ENCODE results near the gene TMEM61. TPM values are rescaled to one million over a fixed set of nuclear protein-coding genes. Genes with fewer than 3 reads are reported as not detected.
"Not testable (repeated sequence)": the region's sequence is repeated elsewhere in the genome, so short reads cannot be mapped to it uniquely, and the experiment has no call there.

The TMEM61 gene
- total RNA-seq, 1 donor = not detected

GRCh38 chr1:55015731-55016620 is 35.5 kb downstream of the TMEM61 start:
- peak; percentile 10 for DNase-seq (ENCODE audit: low read depth)
- TF ChIP-seq, protein P1, sequence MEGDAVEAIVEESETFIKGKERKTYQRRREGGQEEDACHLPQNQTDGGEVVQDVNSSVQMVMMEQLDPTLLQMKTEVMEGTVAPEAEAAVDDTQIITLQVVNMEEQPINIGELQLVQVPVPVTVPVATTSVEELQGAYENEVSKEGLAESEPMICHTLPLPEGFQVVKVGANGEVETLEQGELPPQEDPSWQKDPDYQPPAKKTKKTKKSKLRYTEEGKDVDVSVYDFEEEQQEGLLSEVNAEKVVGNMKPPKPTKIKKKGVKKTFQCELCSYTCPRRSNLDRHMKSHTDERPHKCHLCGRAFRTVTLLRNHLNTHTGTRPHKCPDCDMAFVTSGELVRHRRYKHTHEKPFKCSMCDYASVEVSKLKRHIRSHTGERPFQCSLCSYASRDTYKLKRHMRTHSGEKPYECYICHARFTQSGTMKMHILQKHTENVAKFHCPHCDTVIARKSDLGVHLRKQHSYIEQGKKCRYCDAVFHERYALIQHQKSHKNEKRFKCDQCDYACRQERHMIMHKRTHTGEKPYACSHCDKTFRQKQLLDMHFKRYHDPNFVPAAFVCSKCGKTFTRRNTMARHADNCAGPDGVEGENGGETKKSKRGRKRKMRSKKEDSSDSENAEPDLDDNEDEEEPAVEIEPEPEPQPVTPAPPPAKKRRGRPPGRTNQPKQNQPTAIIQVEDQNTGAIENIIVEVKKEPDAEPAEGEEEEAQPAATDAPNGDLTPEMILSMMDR (IDR thresholded peaks at IDR 0.05; ENCODE audit: insufficient read depth, low read depth, low read length) = no peak

DNA sequence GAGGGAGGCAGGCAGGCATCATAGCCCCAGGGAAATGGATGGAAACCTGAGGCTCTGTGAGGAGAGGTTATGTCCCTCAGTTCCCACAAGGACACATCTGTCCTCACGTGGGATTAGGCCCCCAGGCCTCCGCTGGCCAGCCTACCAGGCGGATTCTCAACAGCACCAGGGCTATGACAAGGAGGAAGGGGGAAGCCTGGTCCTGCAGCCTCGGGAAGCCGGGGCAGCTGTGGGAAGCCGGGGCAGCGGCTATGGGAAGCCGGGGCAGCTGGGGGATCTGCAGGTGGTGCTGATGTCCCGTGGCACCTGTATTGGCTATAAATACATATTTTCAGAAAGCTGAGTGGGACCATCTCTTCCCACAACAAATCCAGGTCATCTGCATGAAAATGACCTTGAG is 38.0 kb downstream of the TMEM61 start:
- TF ChIP-seq, protein P1 (IDR thresholded peaks at IDR 0.05; ENCODE audit: insufficient read depth, low read depth, low read length) = no peak
- no peak for DNase-seq (ENCODE audit: low read depth)
- H3K4me3 ChIP-seq (ENCODE audit: low read depth, low read length) = no peak overlapping the region

More at GRCh38 chr1:55015731-55016620, 35.5 kb downstream of the TMEM61 start:
- no peak overlapping the region for H3K4me3 ChIP-seq (ENCODE audit: low read depth, low read length)

- H3K4me3 ChIP-seq (ENCODE audit: low read depth, low read length) = no peak overlapping the region
- TF ChIP-seq, protein P1 (IDR thresholded peaks at IDR 0.05; ENCODE audit: insufficient read depth, low read depth, low read length) = peak; percentile 91
- peak; percentile 83 for DNase-seq (ENCODE audit: low read depth)
These were observed 41.6 kb downstream of the TMEM61 start for GRCh38 chr1:55021942-55022546.

GRCh38 chr1:55024163-55024562 is 43.7 kb downstream of the TMEM61 start:
- DNase-seq (ENCODE audit: low read depth); H3K4me3 ChIP-seq (ENCODE audit: low read depth, low read length): not testable (repeated sequence)

DNA sequence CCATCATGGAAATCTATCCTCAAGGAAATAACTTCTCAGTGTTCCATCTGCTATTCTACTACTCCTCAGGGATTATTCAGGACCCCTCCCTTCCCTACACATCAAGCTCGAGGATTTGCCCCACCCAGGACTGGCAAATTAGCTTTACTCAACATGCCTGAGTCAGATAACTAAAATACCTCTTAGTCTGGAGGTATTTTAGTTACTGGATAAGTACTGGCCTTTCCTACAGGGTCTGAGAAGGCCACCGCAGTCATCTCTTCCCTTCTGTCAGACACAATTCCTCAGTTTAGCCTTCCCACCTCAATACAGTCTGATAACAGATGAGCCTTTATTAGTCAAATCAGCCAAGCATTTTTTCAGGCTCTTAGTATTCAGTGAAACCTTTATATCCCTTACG is 46.3 kb downstream of the TMEM61 start:
- not testable (repeated sequence) for DNase-seq (ENCODE audit: low read depth); H3K4me3 ChIP-seq (ENCODE audit: low read depth, low read length)

- not testable (repeated sequence) for DNase-seq (ENCODE audit: low read depth)
These were observed 50.7 kb downstream of the TMEM61 start for GRCh38 chr1:55031098-55031497.

DNA sequence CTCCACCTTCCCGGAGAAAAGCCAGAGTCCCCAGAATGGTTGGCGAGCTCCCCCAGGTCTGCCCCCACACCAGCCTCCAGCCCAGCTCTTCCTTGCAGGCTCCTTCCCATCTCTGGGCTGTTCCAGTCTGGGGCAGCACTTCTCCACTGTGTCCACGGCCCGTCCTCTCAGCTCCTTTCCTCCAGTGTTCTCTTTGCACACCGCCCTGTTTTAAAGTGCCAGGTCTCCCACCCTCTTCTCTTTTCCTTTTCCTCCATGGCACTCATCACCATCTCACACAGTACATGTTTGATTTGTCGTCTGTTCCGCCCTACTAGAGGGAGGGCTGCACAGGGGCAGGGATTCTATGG is 52.8 kb downstream of the TMEM61 start:
- no peak for DNase-seq (ENCODE audit: low read depth)
- no peak overlapping the region for H3K4me3 ChIP-seq (ENCODE audit: low read depth, low read length)
- TF ChIP-seq, protein P1 (IDR thresholded peaks at IDR 0.05; ENCODE audit: insufficient read depth, low read depth, low read length) = no peak

More at GRCh38 chr1:55031098-55031497, 50.7 kb downstream of the TMEM61 start:
- not testable (repeated sequence) for H3K4me3 ChIP-seq (ENCODE audit: low read depth, low read length)

DNA sequence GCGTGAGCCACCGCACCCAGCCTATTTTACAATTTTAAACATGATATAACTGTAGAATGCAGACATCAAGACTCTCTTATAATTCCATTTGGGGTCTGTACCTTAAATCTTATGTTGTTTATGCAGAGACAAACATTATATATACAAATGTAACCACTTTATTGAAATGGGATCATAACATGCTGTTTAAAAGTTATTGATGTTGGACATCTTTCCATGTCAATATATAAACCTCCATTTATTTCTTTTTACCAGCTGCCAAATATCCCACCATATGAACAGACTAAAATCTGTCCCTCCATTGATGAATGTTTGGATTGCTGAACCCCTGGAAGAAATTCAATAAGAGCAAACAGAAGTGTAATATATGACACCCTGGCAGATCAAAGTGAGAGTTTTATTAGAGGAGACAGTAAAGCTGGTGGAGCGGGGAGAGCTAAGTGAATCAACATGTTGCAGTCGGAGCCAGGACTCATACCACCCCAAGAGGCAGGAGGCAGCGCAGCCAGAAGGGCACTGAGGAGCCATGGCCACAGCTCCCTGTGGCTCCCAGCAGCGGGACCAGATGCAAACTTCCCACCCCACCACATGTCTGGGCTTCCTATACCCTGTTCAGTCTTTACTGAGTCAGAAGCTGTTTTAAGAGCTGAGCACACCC is 54.2 kb downstream of the TMEM61 start:
- TF ChIP-seq, protein P1 (IDR thresholded peaks at IDR 0.05; ENCODE audit: insufficient read depth, low read depth, low read length) = no peak
- no peak for DNase-seq (ENCODE audit: low read depth)
- H3K4me3 ChIP-seq (ENCODE audit: low read depth, low read length) = no peak overlapping the region
